ENCODE results near the gene ITGBL1. TPM values are rescaled to one million over a fixed set of nuclear protein-coding genes. Genes with fewer than 3 reads are reported as not detected.

Gene ITGBL1
- total and polyA plus RNA-seq, 2 donors (not counting 3 experiments of a cell fraction or from before 2014, with no cell fraction given): 4.6 to 8.8 TPM

GRCh38 chr13:101434486-101434885 is 18.0 kb upstream of the ITGBL1 start:
- POLR2A ChIA-PET: no interaction called here
- no peaks in the 10 kb centered on the region for H3K27me3 ChIP-seq (ENCODE audit: control insufficient read depth in 2 of 2, insufficient read depth in 2 of 2, low read length in 2 of 2)
- H3K9me1 ChIP-seq (replicated peaks; ENCODE audit: control insufficient read depth, extremely low read depth, insufficient read depth, low read length): no peaks in the 10 kb centered on the region
- H3K9ac ChIP-seq (replicated peaks; ENCODE audit: extremely low read depth, insufficient read depth, low read length): no peak overlapping the region
- no peaks in the 10 kb centered on the region for H3K79me2 ChIP-seq (ENCODE audit: control insufficient read depth, insufficient read depth, low read length)
- DNase-seq (ENCODE audit: low read depth, low spot score): no peak
- H2AFZ ChIP-seq (ENCODE audit: low read depth, low read length): no peak overlapping the region
- H3K4me2 ChIP-seq (ENCODE audit: insufficient read depth, low read length): no peak overlapping the region
- H3K9me3 ChIP-seq (replicated peaks; ENCODE audit: control insufficient read depth, insufficient read depth, low read length): no peaks in the 10 kb centered on the region
- H3K4me1 ChIP-seq (ENCODE audit: control insufficient read depth, extremely low read depth, insufficient read depth, low read length): no peaks in the 10 kb centered on the region
- dilution Hi-C loops (cut with MboI; ENCODE audit: extremely low pct_ligation_motif_present, low sequenced_read_pairs): no loop called here
- H3K36me3 ChIP-seq (ENCODE audit: control insufficient read depth in 2 of 2, extremely low read depth in 1 of 2, insufficient read depth in 2 of 2, low read length in 2 of 2): no peaks in the 10 kb centered on the region
- H3K4me3 ChIP-seq (replicated peaks in 1 of 3; ENCODE audit: insufficient read depth in 1 of 3, low read depth in 1 of 3, low read length in 3 of 3): no peak overlapping the region
- CTCF ChIA-PET: no interaction called here
- BruUV-seq (replicated peaks): no TSS peak
- intact Hi-C loops (cut with micrococcal nuclease): no loop called here
- no peak overlapping the region for H3K27ac ChIP-seq (ENCODE audit: insufficient read depth, low read depth, low read length)
- no peaks in the 10 kb centered on the region for H4K20me1 ChIP-seq (replicated peaks; ENCODE audit: control insufficient read depth, extremely low read depth, insufficient read depth, low read length)
- TF ChIP-seq JUN (IDR thresholded peaks at IDR 0.05; ENCODE audit: borderline replicate concordance, insufficient read depth, insufficient read length, low read depth) (no peak), POLR2A (IDR thresholded peaks at IDR 0.05; ENCODE audit: low read depth, low read length) (no peak), EZH2 (IDR thresholded peaks at IDR 0.05; ENCODE audit: borderline replicate concordance, low read depth, low read length, severe bottlenecking) (no peak), MAX (IDR thresholded peaks at IDR 0.05; ENCODE audit: insufficient read depth, insufficient read length) (no peak), POLR2AphosphoS5 (IDR thresholded peaks at IDR 0.05; ENCODE audit: insufficient read depth, low read depth, low read length) (no peak), GATA2 (IDR thresholded peaks at IDR 0.05; ENCODE audit: insufficient read depth, insufficient read length, low read depth, low read length) (no peak), CTCF (IDR thresholded peaks at IDR 0.05; ENCODE audit: extremely low read depth in 1 of 2, insufficient read depth in 1 of 2, low read depth in 1 of 2, low read length in 2 of 2) (no peak), FOS (IDR thresholded peaks at IDR 0.05; ENCODE audit: borderline replicate concordance, insufficient read depth, low read length) (no peak), MYC (IDR thresholded peaks at IDR 0.05; ENCODE audit: low read depth, low read length) (no peak)
- FAIRE-seq: no peak

Data from endothelial cell of umbilical vein (primary cell).